T-helper 2 cell treated with Interferon-gamma antibody and Interleukin-4, amounts not matched to agents 5 μg/mL and 100 μg/mL, for 36 hours (primary cell): Measurements from ENCODE around the gene KRT15.

Experiments used
- DNase-seq: peaks from one replicate; pipeline ENCODE4 v3.0.0; 2021; ENCODE audit warnings: low spot score
- H3K27ac Mint-ChIP-seq: one replicate; pipeline ENCODE4 v1.8.0; 2021; ENCODE audit warnings: mild to moderate bottlenecking, mixed read lengths
- H3K27me3 Mint-ChIP-seq: one replicate; pipeline ENCODE4 v1.8.0; 2021; ENCODE audit warnings: low read depth, mixed read lengths
- H3K36me3 Mint-ChIP-seq: one replicate; pipeline ENCODE4 v1.8.0; 2021; ENCODE audit warnings: low read depth, mixed read lengths
- H3K4me1 Mint-ChIP-seq: one replicate; pipeline ENCODE4 v1.8.0; 2021; ENCODE audit warnings: low read depth, mixed read lengths
- H3K4me3 Mint-ChIP-seq: one replicate; pipeline ENCODE4 v1.8.0; 2022; ENCODE audit warnings: mild to moderate bottlenecking, moderate library complexity, mixed read lengths
- H3K9me3 Mint-ChIP-seq: one replicate; pipeline ENCODE4 v1.8.0; 2021; ENCODE audit warnings: mixed read lengths

The KRT15 gene

DNA sequence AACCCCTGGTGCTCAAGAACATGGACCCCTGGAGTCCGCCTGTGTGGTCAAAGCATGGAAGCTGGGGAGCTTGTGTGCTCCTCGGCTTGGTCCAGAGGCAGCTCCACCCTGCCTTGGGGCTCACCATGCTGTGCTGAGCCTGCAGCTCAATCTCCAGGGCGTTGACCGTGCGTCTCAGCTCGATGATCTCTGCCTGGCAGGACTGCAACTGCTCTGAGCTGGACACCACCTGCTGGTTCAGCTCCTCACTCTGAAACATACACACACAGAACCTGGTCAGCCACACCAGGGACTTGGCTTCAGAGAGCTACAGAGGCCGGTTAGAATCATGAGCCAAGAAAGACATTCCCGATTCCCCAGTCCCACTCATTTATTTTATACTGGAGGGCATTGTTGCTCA is 40.5 kb downstream of the KRT15 start:
- no peak overlapping the region for H3K4me3 Mint-ChIP-seq
- H3K27me3 Mint-ChIP-seq: no peaks in the 10 kb centered on the region
- no peak for DNase-seq
- no peaks in the 10 kb centered on the region for H3K9me3 Mint-ChIP-seq
- no peak overlapping the region for H3K27ac Mint-ChIP-seq
- H3K4me1 Mint-ChIP-seq: no peaks in the 10 kb centered on the region
- H3K36me3 Mint-ChIP-seq: no peaks in the 10 kb centered on the region

DNA sequence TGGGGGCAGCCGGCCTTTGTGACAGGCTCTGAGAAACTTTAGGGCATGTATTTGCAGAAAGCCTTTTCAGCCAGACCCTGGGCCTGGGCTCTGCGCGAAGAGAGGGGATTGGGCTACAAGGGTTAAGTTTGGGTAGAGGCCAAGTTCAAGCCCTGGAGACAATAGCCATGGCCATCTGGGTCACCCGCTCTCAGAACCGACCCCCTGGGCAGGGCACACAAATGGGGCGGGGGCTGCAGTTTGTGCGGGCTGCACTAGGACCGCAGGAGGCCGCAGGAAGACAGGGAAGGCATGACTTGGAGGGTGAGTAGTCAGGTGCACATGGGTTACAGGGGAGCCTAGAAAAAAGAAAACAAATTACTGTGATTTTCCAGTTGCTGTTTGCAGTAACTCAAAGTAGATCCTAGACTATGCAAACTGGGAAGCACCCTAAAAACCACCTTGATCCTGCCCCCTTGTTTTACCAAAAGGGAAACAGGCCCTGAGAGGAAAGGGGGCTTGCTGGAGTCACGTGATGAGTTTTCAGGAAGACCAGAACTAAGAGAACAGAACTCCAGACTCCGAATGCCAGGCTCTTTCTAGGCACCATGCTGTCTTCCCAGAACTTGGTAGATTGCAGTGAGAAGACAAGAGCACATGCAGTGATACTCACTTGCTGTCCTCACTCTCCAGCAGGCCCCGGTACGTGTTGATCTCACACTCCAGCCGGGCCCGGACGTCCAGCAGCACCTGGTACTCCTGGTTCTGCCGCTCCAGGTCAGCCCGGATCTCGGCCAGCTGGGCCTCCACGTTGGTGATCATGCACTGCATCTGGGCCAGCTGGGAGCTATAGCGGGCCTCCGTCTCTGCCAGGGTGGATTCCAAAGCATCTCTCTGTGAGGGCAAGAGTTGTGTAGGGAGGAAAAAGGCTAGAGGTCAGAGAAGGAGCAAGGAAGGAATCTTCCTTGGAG is 41.5 kb downstream of the KRT15 start:
- H3K36me3 Mint-ChIP-seq: no peaks in the 10 kb centered on the region
- H3K9me3 Mint-ChIP-seq: no peaks in the 10 kb centered on the region
- no peak overlapping the region for H3K27ac Mint-ChIP-seq
- no peak overlapping the region for H3K4me3 Mint-ChIP-seq
- H3K27me3 Mint-ChIP-seq: no peaks in the 10 kb centered on the region
- no peaks in the 10 kb centered on the region for H3K4me1 Mint-ChIP-seq
- no peak for DNase-seq

DNA sequence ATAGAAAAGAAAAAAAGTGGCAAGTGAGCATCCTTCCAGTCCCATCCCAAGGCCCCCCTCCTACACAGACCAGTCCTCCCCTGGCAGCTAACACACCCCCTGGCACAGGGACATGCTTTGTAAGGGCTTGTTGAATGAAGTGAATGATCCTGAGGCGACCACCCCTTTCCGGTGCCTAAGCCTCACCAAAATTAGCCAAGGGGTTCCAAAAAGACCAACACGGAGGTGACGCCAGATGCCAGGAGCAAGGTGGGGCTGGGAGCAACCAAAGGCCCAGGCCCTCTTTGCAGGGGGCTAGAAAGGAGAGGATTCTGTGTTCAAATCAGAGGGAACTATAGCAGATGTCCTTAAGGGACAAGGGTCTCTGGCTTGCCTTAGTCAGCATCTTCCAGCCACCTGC is 43.3 kb downstream of the KRT15 start:
- Mint-ChIP-seq H3K4me3 (no peak overlapping the region), H3K36me3 (no peaks in the 10 kb centered on the region), H3K27me3 (peaks cover 3% of the 10 kb centered on the region), H3K4me1 (no peaks in the 10 kb centered on the region), H3K9me3 (no peaks in the 10 kb centered on the region), H3K27ac (no peak overlapping the region)
- no peak for DNase-seq

DNA sequence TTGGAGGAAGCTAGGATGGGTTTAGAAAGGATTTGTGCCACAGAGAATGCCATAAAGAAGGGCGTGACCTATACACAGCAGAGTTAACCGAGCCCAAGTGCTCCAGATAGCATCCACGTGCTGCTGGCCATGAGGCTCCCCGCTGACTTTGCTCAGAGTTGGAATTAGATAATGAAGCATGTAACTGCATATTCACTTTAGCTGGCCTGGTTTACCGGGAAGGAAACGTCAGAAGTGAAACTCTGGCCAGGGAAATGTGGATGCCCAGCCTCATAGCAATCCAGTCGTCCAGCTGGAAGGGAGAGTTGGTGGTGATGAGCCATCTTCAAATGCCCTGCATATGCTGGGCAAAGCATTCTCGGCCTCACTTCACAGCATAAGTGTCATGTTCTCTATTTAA is 43.8 kb downstream of the KRT15 start:
- no peaks in the 10 kb centered on the region for H3K9me3 Mint-ChIP-seq
- H3K27me3 Mint-ChIP-seq: peaks cover 3% of the 10 kb centered on the region
- H3K36me3 Mint-ChIP-seq: no peaks in the 10 kb centered on the region
- no peak overlapping the region for H3K27ac Mint-ChIP-seq
- H3K4me1 Mint-ChIP-seq: no peaks in the 10 kb centered on the region
- no peak for DNase-seq
- H3K4me3 Mint-ChIP-seq: no peak overlapping the region

DNA sequence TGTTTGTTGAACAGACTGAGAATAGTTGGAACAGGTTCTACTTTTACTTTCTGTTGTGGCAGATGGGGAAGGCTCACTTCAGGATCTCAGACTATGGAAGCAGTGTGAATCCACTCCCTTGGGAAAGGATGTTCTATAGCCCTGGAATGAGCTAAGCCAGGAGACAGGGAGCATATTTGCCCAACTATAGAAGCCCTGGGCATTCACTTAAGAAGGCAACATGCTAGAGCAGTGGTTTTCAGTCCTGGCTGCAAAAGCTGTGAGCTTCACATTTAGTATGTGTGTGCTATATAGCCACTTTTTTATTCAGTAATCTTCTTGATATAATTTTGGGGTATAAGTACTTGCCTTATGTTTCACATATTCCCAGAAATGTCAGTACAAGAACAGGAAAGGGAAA is 50.3 kb downstream of the KRT15 start:
- Mint-ChIP-seq H3K9me3 (no peaks in the 10 kb centered on the region), H3K4me1 (no peaks in the 10 kb centered on the region), H3K27ac (no peak overlapping the region), H3K4me3 (no peak overlapping the region), H3K36me3 (no peaks in the 10 kb centered on the region), H3K27me3 (peaks cover 5% of the 10 kb centered on the region)
- no peak for DNase-seq

DNA sequence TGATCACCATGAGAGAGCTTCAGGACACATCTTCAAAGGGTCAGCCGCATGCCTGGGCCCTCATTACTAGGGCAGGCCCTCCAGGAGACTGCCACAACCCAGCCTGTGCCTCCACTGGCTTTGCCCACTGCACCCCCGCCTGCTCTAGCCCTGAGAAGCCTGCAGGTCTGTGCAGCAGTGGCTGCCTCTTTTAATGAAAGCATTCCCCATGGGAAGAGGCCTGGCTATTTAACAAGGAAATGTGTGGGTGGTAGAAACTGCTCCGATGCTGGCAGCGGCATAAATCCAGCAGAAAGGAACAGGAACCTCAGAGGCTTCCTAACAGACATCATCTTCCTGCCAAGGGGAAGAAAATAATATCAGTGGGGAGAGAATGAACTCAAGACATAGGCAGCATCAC is 51.1 kb downstream of the KRT15 start:
- H3K36me3 Mint-ChIP-seq: no peaks in the 10 kb centered on the region
- peaks cover 5% of the 10 kb centered on the region for H3K27me3 Mint-ChIP-seq
- no peaks in the 10 kb centered on the region for H3K9me3 Mint-ChIP-seq
- DNase-seq: no peak
- H3K4me3 Mint-ChIP-seq: no peak overlapping the region
- no peak overlapping the region for H3K27ac Mint-ChIP-seq
- no peaks in the 10 kb centered on the region for H3K4me1 Mint-ChIP-seq

DNA sequence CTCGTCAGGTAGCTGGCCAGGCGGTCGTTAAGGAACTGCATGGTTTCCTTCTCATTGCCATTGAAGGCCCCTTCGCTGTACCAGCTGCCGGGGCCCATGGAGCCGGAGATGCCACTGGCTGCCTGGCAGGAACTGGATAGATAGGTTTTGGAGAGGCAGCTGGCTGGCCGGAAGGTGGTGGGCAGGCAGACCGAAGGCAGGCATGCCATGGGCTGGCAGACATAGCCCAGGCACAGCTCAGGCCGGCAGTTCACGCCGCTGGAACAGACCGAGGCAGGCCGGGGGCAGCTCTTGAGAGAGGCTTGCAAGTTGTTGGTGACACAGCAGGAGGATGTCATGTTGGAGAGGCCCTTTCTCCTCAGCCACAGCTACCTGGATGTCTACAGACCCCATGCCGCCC is 51.7 kb downstream of the KRT15 start, which contains the start of gene KRT32:
KRT32 (minus strand) TSS at position 399 of the 400 bp plus-strand sequence; CDS start at position 338, 61 bp downstream.
- Mint-ChIP-seq H3K36me3 (no peaks in the 10 kb centered on the region), H3K4me1 (no peaks in the 10 kb centered on the region), H3K27ac (no peak within 1 kb of the TSS), H3K27me3 (peaks cover 5% of the 10 kb centered on the region), H3K4me3 (no peak within 1 kb of the TSS), H3K9me3 (no peaks in the 10 kb centered on the region)
- no peak for DNase-seq

DNA sequence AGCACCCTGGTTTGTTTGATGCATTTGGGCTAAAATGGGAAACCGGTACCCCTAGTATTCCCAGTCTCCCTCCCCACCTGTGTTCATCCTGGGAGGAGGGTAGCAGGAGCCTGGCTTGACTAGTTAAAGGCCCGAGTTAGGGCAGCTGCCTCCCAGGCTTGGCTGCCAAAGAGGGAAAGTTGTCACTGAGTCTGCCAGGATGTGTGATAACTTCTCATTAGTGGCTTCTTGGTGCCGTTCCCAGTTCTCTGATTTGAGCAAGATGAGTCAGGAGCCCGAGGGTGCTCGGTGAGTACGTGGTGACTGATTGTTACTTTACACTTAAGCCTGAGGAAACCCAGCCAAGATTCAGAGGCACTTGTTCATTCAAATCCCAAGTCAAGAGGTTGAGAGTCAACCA is 54.0 kb downstream of the KRT15 start:
- no peak overlapping the region for H3K27ac Mint-ChIP-seq
- H3K4me1 Mint-ChIP-seq: no peaks in the 10 kb centered on the region
- no peaks in the 10 kb centered on the region for H3K36me3 Mint-ChIP-seq
- H3K27me3 Mint-ChIP-seq: peaks cover 3% of the 10 kb centered on the region
- H3K9me3 Mint-ChIP-seq: no peaks in the 10 kb centered on the region
- no peak for DNase-seq
- H3K4me3 Mint-ChIP-seq: no peak overlapping the region

DNA sequence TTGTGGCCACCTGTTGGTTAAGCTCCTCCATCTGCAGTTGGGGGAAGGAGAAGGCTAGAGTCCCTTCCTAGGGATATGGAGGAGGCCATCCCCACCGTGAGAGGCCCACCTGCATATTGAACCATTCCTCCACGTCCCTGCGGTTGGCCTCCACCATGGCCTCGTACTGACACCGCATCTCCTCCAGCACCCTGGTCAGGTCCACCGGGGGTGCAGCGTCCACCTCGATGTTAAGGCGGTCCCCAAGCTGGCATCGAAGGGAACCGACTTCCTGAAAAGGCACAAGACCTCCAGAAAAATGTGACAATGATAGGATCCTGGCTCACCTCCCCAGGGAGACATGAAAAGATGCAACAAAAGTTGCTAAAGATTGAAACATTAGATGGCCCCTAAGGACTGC is 54.5 kb downstream of the KRT15 start:
- Mint-ChIP-seq H3K4me1 (no peaks in the 10 kb centered on the region), H3K27ac (no peak overlapping the region), H3K9me3 (no peaks in the 10 kb centered on the region), H3K27me3 (peaks cover 3% of the 10 kb centered on the region), H3K36me3 (no peaks in the 10 kb centered on the region), H3K4me3 (no peak overlapping the region)
- DNase-seq: no peak

DNA sequence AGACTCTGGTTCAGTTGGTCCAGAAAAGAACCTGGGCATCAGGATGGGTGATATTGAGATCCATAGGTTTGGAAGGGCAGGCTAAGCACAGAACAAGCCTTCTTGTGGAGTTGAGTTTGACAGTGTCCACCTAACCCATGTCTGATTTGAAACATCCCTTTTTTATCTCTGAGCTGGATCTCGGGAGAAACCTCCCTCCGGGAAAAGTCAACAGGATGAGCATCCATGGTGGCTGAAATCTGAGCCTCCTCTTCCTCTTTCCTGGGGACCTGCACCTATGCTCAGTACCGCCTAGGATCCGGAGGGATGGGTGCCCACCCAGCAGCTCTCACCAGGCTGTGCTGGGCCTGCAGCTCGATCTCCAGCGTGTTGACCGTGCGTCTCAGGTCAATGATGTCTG is 54.9 kb downstream of the KRT15 start:
- Mint-ChIP-seq H3K4me3 (no peak overlapping the region), H3K9me3 (no peaks in the 10 kb centered on the region), H3K27ac (no peak overlapping the region), H3K4me1 (no peaks in the 10 kb centered on the region), H3K27me3 (peaks cover 3% of the 10 kb centered on the region), H3K36me3 (no peaks in the 10 kb centered on the region)
- no peak for DNase-seq
